Muscle layer of duodenum (tissue), 2 donors: ENCODE measurements around the gene CHRND.

ENCODE experiments used
- H3K27ac ChIP-seq: one replicate; pipeline ENCODE4 v1.7.0; 2013; ENCODE audit warnings: mild to moderate bottlenecking, low read length
- H3K27me3 ChIP-seq: one replicate; pipeline ENCODE4 v1.7.0; 2013; ENCODE audit warnings: low read depth, mild to moderate bottlenecking, control low read depth, low read length
- H3K36me3 ChIP-seq, 2 donors: one replicate each; pipeline ENCODE4 v1.7.0; 2013; ENCODE audit warnings: low read length in 2 of 2, control low read depth in 1 of 2, mild to moderate bottlenecking in 1 of 2; ENCODE audit not compliant: insufficient read depth in 2 of 2, control insufficient read depth in 1 of 2
- H3K4me1 ChIP-seq, 2 donors: one replicate each; pipeline ENCODE4 v1.7.0; 2013; ENCODE audit warnings: low read length in 2 of 2, mild to moderate bottlenecking in 2 of 2, control low read depth in 1 of 2, moderate library complexity in 1 of 2; ENCODE audit not compliant: insufficient read depth in 2 of 2, control insufficient read depth in 1 of 2
- H3K4me3 ChIP-seq, 2 donors: one replicate each; pipeline ENCODE4 v1.7.0; 2013; ENCODE audit warnings: low read length in 2 of 2, low read depth in 1 of 2, mild to moderate bottlenecking in 1 of 2
- H3K9me3 ChIP-seq, 2 donors: one replicate each; pipeline ENCODE4 v1.7.0; 2013; ENCODE audit warnings: low read length in 2 of 2, control low read depth in 1 of 2, mild to moderate bottlenecking in 1 of 2; ENCODE audit not compliant: control insufficient read depth in 1 of 2
- donor health status: healthy.

CHRND gene

DNA sequence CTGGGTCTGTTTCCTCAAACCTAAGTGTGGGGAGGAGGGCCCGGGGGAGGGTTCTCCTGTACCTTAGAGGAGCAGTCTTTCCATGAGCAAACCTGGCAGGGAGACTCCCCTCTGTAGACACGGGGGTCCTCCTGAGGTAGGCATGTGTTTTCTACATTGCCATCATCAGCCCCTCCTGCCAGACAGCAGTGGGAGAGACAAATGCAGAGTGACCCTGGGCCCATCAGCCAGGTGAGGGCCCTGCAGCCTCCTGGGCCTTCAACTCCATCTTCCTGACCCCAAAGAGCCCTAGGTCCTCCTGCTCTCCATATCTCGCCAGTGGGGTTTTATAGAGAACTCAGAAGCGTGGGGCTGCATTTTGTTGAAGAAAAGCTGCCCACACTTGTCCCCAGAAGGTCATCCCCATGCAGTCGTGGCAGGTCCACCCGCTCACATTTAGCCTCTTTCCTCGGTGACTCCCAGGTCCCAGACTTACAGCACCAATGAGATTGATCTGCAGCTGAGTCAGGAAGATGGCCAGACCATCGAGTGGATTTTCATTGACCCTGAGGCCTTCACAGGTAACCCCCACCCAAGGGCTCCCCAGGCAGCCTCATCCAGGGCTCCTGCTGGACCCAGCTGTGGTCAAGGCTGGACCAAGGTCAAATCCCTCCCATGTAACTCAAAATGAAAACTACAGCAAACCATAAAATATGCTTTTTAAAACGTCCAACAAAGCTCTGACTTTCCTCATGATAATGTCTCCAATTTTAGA is 16.2 kb downstream of the CHRND start:
- H3K27ac ChIP-seq, result no peak overlapping the region
- no peaks in the 10 kb centered on the region for H3K27me3 ChIP-seq
- H3K36me3 ChIP-seq, result peaks cover 0 to 7% of the 10 kb centered on the region in 2 donors
- H3K4me3 ChIP-seq, result no peak overlapping the region
- no peaks in the 10 kb centered on the region for H3K9me3 ChIP-seq
- H3K4me1 ChIP-seq, result no peaks in the 10 kb centered on the region

- H3K9me3 ChIP-seq, result no peaks in the 10 kb centered on the region
- peaks cover 0 to 7% of the 10 kb centered on the region in 2 donors for H3K36me3 ChIP-seq
- no peaks in the 10 kb centered on the region for H3K27me3 ChIP-seq
- no peak overlapping the region for H3K4me3 ChIP-seq
- H3K4me1 ChIP-seq, result no peaks in the 10 kb centered on the region
- no peak overlapping the region for H3K27ac ChIP-seq
Measured at GRCh38 chr2:232542715-232543467, 16.9 kb downstream of the CHRND start.

DNA sequence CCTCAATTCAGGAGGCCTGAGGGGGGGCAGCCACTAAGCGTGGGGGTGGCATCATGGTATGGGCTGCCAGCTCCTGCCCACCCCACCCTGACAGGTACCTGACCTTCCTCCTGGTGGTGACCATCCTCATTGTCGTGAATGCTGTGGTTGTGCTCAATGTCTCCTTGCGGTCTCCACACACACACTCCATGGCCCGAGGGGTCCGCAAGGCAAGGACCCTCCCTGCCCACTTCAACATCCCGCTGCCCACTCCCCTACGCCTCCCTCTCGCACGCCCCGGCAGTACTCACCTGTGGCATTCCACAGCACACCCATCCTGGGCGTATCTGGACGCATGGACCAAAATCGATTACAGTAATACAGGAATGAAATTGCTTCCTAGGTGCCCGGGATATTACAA is 17.5 kb downstream of the CHRND start:
- no peaks in the 10 kb centered on the region for H3K9me3 ChIP-seq
- no peaks in the 10 kb centered on the region for H3K4me1 ChIP-seq
- H3K27me3 ChIP-seq, result no peaks in the 10 kb centered on the region
- H3K4me3 ChIP-seq, result no peak overlapping the region
- H3K36me3 ChIP-seq, result peaks cover 0 to 7% of the 10 kb centered on the region in 2 donors
- no peak overlapping the region for H3K27ac ChIP-seq

- H3K4me1 ChIP-seq, result no peaks in the 10 kb centered on the region
- no peaks in the 10 kb centered on the region for H3K9me3 ChIP-seq
Measured at GRCh38 chr2:232543928-232544631, 18.1 kb downstream of the CHRND start.

GRCh38 chr2:232544674-232545073 is 18.7 kb downstream of the CHRND start:
- H3K4me1 ChIP-seq, result peaks cover 0 to 3% of the 10 kb centered on the region in 2 donors
- no peak overlapping the region for H3K27ac ChIP-seq
- H3K9me3 ChIP-seq, result no peaks in the 10 kb centered on the region
- no peak overlapping the region for H3K4me3 ChIP-seq
- H3K27me3 ChIP-seq, result no peaks in the 10 kb centered on the region
- peaks cover 0 to 7% of the 10 kb centered on the region in 2 donors for H3K36me3 ChIP-seq

More at GRCh38 chr2:232543928-232544631, 18.1 kb downstream of the CHRND start:
- Histone ChIP-seq H3K36me3 (peaks cover 0 to 7% of the 10 kb centered on the region in 2 donors), H3K27ac (no peak overlapping the region), H3K27me3 (no peaks in the 10 kb centered on the region), H3K4me3 (no peak overlapping the region)

GRCh38 chr2:232545511-232546375 is 19.8 kb downstream of the CHRND start:
- Histone ChIP-seq H3K36me3 (peaks cover 0 to 9% of the 10 kb centered on the region in 2 donors), H3K4me3 (no peak overlapping the region), H3K4me1 (peaks cover 0 to 4% of the 10 kb centered on the region in 2 donors), H3K9me3 (no peaks in the 10 kb centered on the region), H3K27ac (no peak overlapping the region), H3K27me3 (no peaks in the 10 kb centered on the region)

DNA sequence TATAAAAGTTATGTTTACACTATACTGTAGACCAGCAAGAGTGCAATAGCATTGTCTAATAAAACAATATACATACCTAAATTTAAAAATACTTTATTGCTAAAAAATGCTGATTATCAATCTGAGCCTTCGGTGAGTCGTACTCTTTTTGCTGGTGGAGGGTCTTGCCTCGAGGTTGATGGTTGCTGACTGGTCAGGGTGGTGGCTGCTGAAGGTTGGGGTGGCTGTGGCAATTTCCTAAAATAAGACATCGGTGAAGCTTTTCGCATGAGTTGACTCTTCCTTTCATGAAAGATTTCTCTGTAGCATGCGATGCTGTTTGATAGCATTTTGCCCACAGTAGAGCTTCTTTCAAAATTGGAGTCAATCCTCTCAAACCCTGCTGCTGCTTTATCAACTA is 22.0 kb downstream of the CHRND start:
- Histone ChIP-seq H3K36me3 (peaks cover 3 to 10% of the 10 kb centered on the region in 2 donors), H3K27me3 (no peaks in the 10 kb centered on the region), H3K4me1 (peaks cover 0 to 23% of the 10 kb centered on the region in 2 donors), H3K9me3 (no peaks in the 10 kb centered on the region), H3K27ac (no peak overlapping the region), H3K4me3 (no peak overlapping the region)

DNA sequence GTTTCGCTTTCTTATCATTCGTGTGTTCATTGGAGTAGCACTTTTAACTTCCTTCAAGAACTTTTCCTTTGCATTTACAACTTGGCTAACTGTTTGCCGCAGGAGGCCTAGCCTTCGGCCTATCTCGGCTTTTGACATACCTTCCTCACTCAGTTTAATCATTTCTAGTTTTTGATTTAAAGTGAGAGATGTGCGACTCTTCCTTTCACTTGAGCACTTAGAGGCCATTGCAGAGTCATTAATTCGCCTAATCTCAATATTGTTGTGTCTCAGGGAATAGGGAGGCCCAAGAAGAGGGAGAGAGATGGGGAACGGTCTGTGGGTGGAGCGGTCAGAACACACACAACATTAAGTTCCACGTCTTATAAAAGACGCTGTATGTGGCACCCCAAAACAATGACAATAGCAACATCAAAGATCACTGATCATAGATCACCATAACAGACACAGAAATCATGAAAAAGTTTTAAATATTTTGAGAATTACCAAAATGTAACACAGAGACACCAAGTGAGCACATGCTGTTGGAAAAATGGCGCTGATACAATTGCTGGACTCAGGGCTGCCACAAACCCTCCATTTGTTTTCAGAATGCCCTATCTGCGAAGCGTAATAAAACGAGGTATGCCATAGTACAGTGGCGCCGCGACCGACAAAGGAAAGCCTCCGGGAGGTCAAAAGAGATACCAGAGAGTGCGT is 23.8 kb downstream of the CHRND start:
- Histone ChIP-seq H3K27ac (peak overlapping the region; percentile 92), H3K4me1 (peaks cover 0 to 23% of the 10 kb centered on the region in 2 donors), H3K9me3 (no peaks in the 10 kb centered on the region), H3K4me3 (peak overlapping the region; percentile 87 to 88), H3K27me3 (no peaks in the 10 kb centered on the region), H3K36me3 (peaks cover 3 to 10% of the 10 kb centered on the region in 2 donors)

DNA sequence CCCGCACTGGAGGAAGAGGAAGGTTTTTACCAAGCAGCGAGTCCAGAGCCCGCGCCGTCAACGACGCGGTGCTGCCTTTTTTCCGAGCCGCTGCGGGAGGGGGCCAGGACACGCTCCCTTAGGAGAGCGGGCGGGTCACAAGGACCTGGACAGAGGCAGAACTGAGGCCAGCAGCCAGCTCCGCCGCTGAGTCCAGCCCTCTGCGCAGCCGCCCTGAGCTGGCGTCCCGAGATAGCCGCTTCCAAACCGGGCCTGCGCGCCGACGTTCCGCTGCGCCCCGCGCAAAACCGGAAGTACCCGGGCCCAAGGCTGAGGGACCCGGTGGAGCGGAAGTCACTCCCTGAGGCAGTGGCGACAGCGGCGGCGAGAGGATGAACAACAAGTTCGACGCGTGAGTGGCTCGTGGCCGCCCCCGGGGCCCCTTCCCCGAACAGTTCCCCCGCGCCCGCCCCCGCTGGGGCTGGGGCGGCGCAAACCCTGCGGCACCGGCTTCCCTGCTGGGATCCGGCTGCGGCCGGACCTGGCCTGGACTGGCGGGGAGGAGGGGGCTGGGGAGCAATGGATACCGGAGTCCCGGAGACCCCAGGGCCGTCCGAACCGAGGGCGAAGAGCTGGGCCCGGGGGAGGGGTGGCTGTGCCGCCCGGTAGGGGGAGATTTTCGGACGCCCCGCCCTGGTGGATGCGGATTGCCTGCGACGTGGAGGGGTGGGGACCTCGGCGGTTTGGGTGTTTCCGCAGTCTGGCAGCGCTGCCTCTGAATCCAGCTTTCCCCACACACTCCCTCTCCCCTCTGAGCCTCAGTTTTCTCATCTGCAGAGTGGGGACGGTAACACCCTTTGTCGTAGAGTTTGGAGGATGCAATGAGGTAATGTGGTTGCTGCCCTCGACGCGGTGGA is 24.6 kb downstream of the CHRND start, which contains the start of the genes EIF4E2 and TIGD1:
Gene EIF4E2 (plus strand): TSS at position 336 of the 896 bp plus-strand sequence. CDS start 36 bp downstream, at position 372.
Gene TIGD1 (minus strand): TSS at position 204 of the 896 bp plus-strand sequence. CDS start 675 bp downstream, outside the sequence.
- Histone ChIP-seq H3K27ac (peak within 1 kb of the TSS; percentile 92), H3K36me3 (peaks cover 3 to 6% of the 10 kb centered on the region in 2 donors), H3K4me3 (peak within 1 kb of the TSS; percentile 87 to 88), H3K9me3 (no peaks in the 10 kb centered on the region), H3K27me3 (no peaks in the 10 kb centered on the region), H3K4me1 (peaks cover 0 to 23% of the 10 kb centered on the region in 2 donors)
